HepG2 (cell line): ENCODE measurements around the gene SEMA3B. TPM values are rescaled to one million over a fixed set of nuclear protein-coding genes. Genes with fewer than 3 reads are reported as not detected.
A peak's percentile ranks its signal among the peaks of the same experiment; 100 is the strongest.

ENCODE experiments used
- CREB1 ChIP-seq, 2 experiments: fragments of 450-650 bp in 1 of 2; IDR thresholded peaks; 2 replicates each; pipeline ENCODE4 v1.6.1; 2016 to 2017; ENCODE audit warnings: control low read depth in 1 of 2, mild to moderate bottlenecking in 1 of 2, missing compliant biosample characterization in 1 of 2, missing genetic modification characterization in 1 of 2
- DMAP1 ChIP-seq: IDR thresholded peaks from 2 replicates; pipeline ENCODE4 v1.6.1; 2016
- ERF ChIP-seq: IDR thresholded peaks from 2 replicates; pipeline ENCODE4 v1.6.1; 2018; ENCODE audit warnings: missing biosample characterization, missing genetic modification reagents
- EZH2 ChIP-seq: conservative IDR thresholded peaks from 2 replicates; pipeline ENCODE4 v1.6.1; 2012; ENCODE audit warnings: mild to moderate bottlenecking, low read depth, low read length, moderate library complexity
- FOXK1 ChIP-seq: sonication (generic); formaldehyde crosslinking; IDR thresholded peaks from 2 replicates; pipeline ENCODE4 v1.4.0; 2020; ENCODE audit warnings: low read depth, missing genetic modification reagents, borderline replicate concordance
- GATA4 ChIP-seq: sonication (generic); IDR thresholded peaks from 2 replicates; pipeline ENCODE4 v1.6.1; 2016; ENCODE audit warnings: antibody characterized with exemption, low read depth, borderline replicate concordance
- GLI4 ChIP-seq: sonication (generic); formaldehyde crosslinking; IDR thresholded peaks from 2 replicates; pipeline ENCODE4 v1.5.1; 2020; ENCODE audit warnings: missing genetic modification reagents, mild to moderate bottlenecking, moderate library complexity, borderline replicate concordance
- HES4 ChIP-seq: sonication (generic); formaldehyde crosslinking; IDR thresholded peaks from 2 replicates; pipeline ENCODE4 v1.9.0; 2021; ENCODE audit warnings: mild to moderate bottlenecking, missing genetic modification reagents, borderline replicate concordance
- HIVEP1 ChIP-seq: sonication (generic); formaldehyde crosslinking; IDR thresholded peaks from 2 replicates; pipeline ENCODE4 v1.4.0; 2020; ENCODE audit warnings: mild to moderate bottlenecking, missing genetic modification reagents
- KAT2B ChIP-seq: fragments of 150-350 bp; IDR thresholded peaks from 2 replicates; pipeline ENCODE4 v1.6.1; 2014; ENCODE audit warnings: low read depth, low read length, borderline replicate concordance
- KDM6A ChIP-seq: IDR thresholded peaks from 2 replicates; pipeline ENCODE4 v1.6.1; 2016; ENCODE audit warnings: low read depth
- MEF2D ChIP-seq: sonication (generic); formaldehyde crosslinking; IDR thresholded peaks from 2 replicates; pipeline ENCODE4 v1.5.1; 2020; ENCODE audit warnings: mild to moderate bottlenecking, missing genetic modification reagents
- MEIS2 ChIP-seq: sonication (generic); formaldehyde crosslinking; IDR thresholded peaks from 2 replicates; pipeline ENCODE4 v1.9.0; 2021; ENCODE audit warnings: mild to moderate bottlenecking, missing genetic modification reagents
- NFIB ChIP-seq: sonication (generic); formaldehyde crosslinking; IDR thresholded peaks from 2 replicates; pipeline ENCODE4 v1.9.0; 2021; ENCODE audit warnings: missing genetic modification reagents, mild to moderate bottlenecking, borderline replicate concordance
- POLR2G ChIP-seq: fragments of 200-400 bp; formaldehyde crosslinking; IDR thresholded peaks from 2 replicates; pipeline ENCODE4 v1.6.1; 2018; ENCODE audit warnings: mild to moderate bottlenecking, low read depth, low read length, moderate library complexity
- PPARG ChIP-seq: conservative IDR thresholded peaks from 2 replicates; pipeline ENCODE4 v1.6.1; 2016; ENCODE audit warnings: missing biosample characterization, missing genetic modification reagents
- SMARCC2 ChIP-seq: fragments of 450-650 bp; IDR thresholded peaks from 2 replicates; pipeline ENCODE4 v1.6.1; 2017; ENCODE audit warnings: antibody characterized with exemption, mild to moderate bottlenecking
- TERF1 ChIP-seq: sonication (generic); formaldehyde crosslinking; IDR thresholded peaks from 2 replicates; pipeline ENCODE4 v1.8.0; 2022; ENCODE audit warnings: mild to moderate bottlenecking, missing genetic modification reagents, moderate library complexity
- U2AF1 ChIP-seq: fragments of 200-400 bp; formaldehyde crosslinking; optimal IDR thresholded peaks from 2 replicates; pipeline ENCODE3; 2017; ENCODE audit warnings: mild to moderate bottlenecking, low read depth, low read length
- ZFP1 ChIP-seq: IDR thresholded peaks from 2 replicates; pipeline ENCODE4 v1.6.1; 2016
- ZMYM2 ChIP-seq: sonication (generic); formaldehyde crosslinking; IDR thresholded peaks from 2 replicates; pipeline ENCODE4 v1.8.0; 2022; ENCODE audit warnings: mild to moderate bottlenecking, missing genetic modification reagents
- ZNF256 ChIP-seq: sonication (generic); formaldehyde crosslinking; conservative IDR thresholded peaks from 2 replicates; pipeline ENCODE4 v1.4.0; 2020; ENCODE audit warnings: missing genetic modification reagents
- ZNF350 ChIP-seq: sonication (generic); formaldehyde crosslinking; IDR thresholded peaks from 2 replicates; pipeline ENCODE4 v1.4.0; 2020; ENCODE audit warnings: mild to moderate bottlenecking, low read depth, missing genetic modification reagents, borderline replicate concordance
- polyA plus RNA-seq, 8 experiments: library from polyadenylated mRNA; depleted of rRNA in 3 of 8; stranded (reverse) in 7 of 8; unstranded in 1 of 8; fragments of >200 nt; fragmentation: Illumina TruSeq in 4 of 8; extraction: Trizol in 4 of 8; gene quantifications; 2 replicates each; pipeline versions ENCODE4 v1.2.1 to v1.2.3, GENCODE V29; 2011 to 2016; ENCODE audit warnings: low read depth in 4 of 8, missing spikeins in 1 of 8, mixed read lengths in 1 of 8; ENCODE audit not compliant: insufficient read depth in 1 of 8
- total RNA-seq, 5 experiments: library from RNA; depleted of rRNA; stranded (reverse); fragments of >200 nt; fragmentation: Illumina TruSeq; extraction: Trizol; gene quantifications; 2 replicates each; pipeline ENCODE4 v1.2.3, GENCODE V29; 2016; ENCODE audit warnings: low read depth in 1 of 5
- TF ChIP-seq, protein P1 (sequence below): sonication (generic); formaldehyde crosslinking; IDR thresholded peaks from 2 replicates; pipeline ENCODE4 v1.8.0; 2022; ENCODE audit warnings: missing genetic modification reagents, mild to moderate bottlenecking, moderate library complexity, borderline replicate concordance
- TF ChIP-seq, protein P2 (sequence below): sonication (generic); formaldehyde crosslinking; IDR thresholded peaks from 2 replicates; pipeline ENCODE4 v1.8.0; 2022; ENCODE audit warnings: low read depth, missing genetic modification reagents
- TF ChIP-seq, protein P3 (sequence below): sonication (generic); formaldehyde crosslinking; IDR thresholded peaks from 2 replicates; pipeline ENCODE4 v1.8.1; 2023; ENCODE audit warnings: missing genetic modification reagents, mild to moderate bottlenecking, borderline replicate concordance

SEMA3B gene
- total and polyA plus RNA-seq, 2 of the 13 experiments (the other 11 are each of a cell fraction or from before 2014, with no cell fraction given): 93.2 to 158 TPM

GRCh38 chr3:50292159-50293078 is 23.5 kb downstream of the SEMA3B start, which contains the start of gene IFRD2 (continued):
- no peak for TF ChIP-seq GLI4 (CRISPR knock-in tag)
- TF ChIP-seq ZMYM2 (CRISPR knock-in tag): no peak
- TF ChIP-seq SMARCC2: no peak
- peak; percentile 67 for TF ChIP-seq MEF2D (CRISPR knock-in tag)
- TF ChIP-seq, protein P1, sequence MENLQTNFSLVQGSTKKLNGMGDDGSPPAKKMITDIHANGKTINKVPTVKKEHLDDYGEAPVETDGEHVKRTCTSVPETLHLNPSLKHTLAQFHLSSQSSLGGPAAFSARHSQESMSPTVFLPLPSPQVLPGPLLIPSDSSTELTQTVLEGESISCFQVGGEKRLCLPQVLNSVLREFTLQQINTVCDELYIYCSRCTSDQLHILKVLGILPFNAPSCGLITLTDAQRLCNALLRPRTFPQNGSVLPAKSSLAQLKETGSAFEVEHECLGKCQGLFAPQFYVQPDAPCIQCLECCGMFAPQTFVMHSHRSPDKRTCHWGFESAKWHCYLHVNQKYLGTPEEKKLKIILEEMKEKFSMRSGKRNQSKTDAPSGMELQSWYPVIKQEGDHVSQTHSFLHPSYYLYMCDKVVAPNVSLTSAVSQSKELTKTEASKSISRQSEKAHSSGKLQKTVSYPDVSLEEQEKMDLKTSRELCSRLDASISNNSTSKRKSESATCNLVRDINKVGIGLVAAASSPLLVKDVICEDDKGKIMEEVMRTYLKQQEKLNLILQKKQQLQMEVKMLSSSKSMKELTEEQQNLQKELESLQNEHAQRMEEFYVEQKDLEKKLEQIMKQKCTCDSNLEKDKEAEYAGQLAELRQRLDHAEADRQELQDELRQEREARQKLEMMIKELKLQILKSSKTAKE (CRISPR knock-in tag): no peak; the same call in 1 of the 2 replicates
- no peak for TF ChIP-seq ZNF256 (CRISPR knock-in tag)
- 0 out of 2 replicates have a peak, but pooled peaks have one; percentile 48 for TF ChIP-seq HES4 (CRISPR knock-in tag)
- TF ChIP-seq KDM6A: no peak
- TF ChIP-seq GATA4: no peak
- peak; percentile 80; the same call in 1 of the 2 replicates for TF ChIP-seq DMAP1 (CRISPR knock-in tag)
- TF ChIP-seq, protein P2, sequence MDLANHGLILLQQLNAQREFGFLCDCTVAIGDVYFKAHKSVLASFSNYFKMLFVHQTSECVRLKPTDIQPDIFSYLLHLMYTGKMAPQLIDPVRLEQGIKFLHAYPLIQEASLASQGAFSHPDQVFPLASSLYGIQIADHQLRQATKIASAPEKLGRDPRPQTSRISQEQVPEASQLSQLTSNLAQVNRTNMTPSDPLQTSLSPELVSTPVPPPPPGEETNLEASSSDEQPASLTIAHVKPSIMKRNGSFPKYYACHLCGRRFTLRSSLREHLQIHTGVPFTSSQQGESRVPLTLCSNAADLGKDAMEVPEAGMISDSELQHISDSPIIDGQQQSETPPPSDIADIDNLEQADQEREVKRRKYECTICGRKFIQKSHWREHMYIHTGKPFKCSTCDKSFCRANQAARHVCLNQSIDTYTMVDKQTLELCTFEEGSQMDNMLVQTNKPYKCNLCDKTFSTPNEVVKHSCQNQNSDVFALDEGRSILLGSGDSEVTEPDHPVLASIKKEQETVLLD: peak; percentile 83; the same call in 1 of the 2 replicates
- no peak for TF ChIP-seq NFIB (CRISPR knock-in tag)
- no peak; the same call in 1 of the 2 replicates for TF ChIP-seq ZFP1 (CRISPR knock-in tag)
- TF ChIP-seq MEIS2 (CRISPR knock-in tag): no peak; the same call in 1 of the 2 replicates
- TF ChIP-seq CREB1 (IDR thresholded peaks at IDR 0.05): peak; percentile 94
- TF ChIP-seq CREB1 (CRISPR knock-in tag; IDR thresholded peaks at IDR 0.05): peak; percentile 96
- TF ChIP-seq FOXK1 (CRISPR knock-in tag): peak; percentile 90
- no peak for TF ChIP-seq KAT2B
- peak; percentile 87 for TF ChIP-seq POLR2G
- no peak for TF ChIP-seq EZH2
- 0 out of 2 replicates have a peak, but pooled peaks have one; percentile 45 for TF ChIP-seq PPARG (CRISPR knock-in tag)
- TF ChIP-seq TERF1 (CRISPR knock-in tag): no peak
- peak; percentile 74; the same call in 1 of the 2 replicates for TF ChIP-seq ZNF350 (CRISPR knock-in tag)
- peak; percentile 50; the same call in 1 of the 2 replicates for TF ChIP-seq ERF (CRISPR knock-in tag)
- no peak for TF ChIP-seq U2AF1
- TF ChIP-seq, protein P3, sequence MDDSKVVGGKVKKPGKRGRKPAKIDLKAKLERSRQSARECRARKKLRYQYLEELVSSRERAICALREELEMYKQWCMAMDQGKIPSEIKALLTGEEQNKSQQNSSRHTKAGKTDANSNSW (CRISPR knock-in tag): peak; percentile 0; the same call in 1 of the 2 replicates
- TF ChIP-seq HIVEP1 (CRISPR knock-in tag): no peak
